ENCODE measurements around the gene NTRK2. TPM values are rescaled to one million over a fixed set of nuclear protein-coding genes. Genes with fewer than 3 reads are reported as not detected.

NTRK2 gene
- polyA plus RNA-seq, 1 donor (not counting 4 experiments of a cell fraction or from before 2014, with no cell fraction given): 0.08 TPM

DNA sequence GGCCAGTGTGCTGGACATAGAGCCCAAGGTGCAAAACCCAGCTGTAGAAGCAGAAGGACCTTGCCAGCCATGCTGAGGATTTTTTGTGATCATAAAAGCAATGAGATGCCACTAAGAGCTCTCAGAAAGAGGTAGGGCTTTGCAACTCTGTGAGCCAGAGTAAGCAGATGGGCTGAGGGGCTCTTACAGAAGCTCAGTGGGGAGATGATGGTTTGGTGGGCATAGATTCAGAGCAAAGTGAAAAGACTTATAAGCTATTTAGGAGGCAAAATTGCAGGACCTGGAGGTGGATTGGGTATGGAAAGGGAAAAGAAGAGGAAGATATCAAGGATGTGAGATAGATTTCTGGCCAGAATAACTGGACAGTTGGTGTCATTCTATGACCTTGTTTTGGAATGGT is 302.0 kb downstream of the NTRK2 start:
- Histone ChIP-seq H3K9me3 (ENCODE audit: control insufficient read depth, low read depth, low read length) (no peaks in the 10 kb centered on the region), H3K27ac (ENCODE audit: control insufficient read depth, insufficient read depth, low read length) (no peak overlapping the region), H3K4me2 (ENCODE audit: control insufficient read depth, extremely low read depth, insufficient read depth, low read depth, low read length) (no peak overlapping the region), H3K9me1 (ENCODE audit: control insufficient read depth, extremely low read depth, insufficient read depth, low read length) (no peaks in the 10 kb centered on the region), H3K4me1 (ENCODE audit: control insufficient read depth, extremely low read depth, insufficient read depth, low read length) (peaks cover 47% of the 10 kb centered on the region), H3K36me3 (ENCODE audit: control insufficient read depth in 2 of 2, extremely low read depth in 1 of 2, insufficient read depth in 2 of 2, low read length in 2 of 2) (no peaks in the 10 kb centered on the region), H3K4me3 (ENCODE audit: control insufficient read depth in 2 of 3, extremely low read depth in 1 of 3, insufficient read depth in 2 of 3, low read depth in 1 of 3, low read length in 3 of 3) (no peak overlapping the region), H2AFZ (ENCODE audit: control insufficient read depth, low read length) (no peak overlapping the region), H3K79me2 (ENCODE audit: control insufficient read depth, insufficient read depth, low read length) (no peaks in the 10 kb centered on the region), H4K20me1 (ENCODE audit: control insufficient read depth, extremely low read depth, insufficient read depth, low read length) (no peaks in the 10 kb centered on the region), H3K9ac (ENCODE audit: control insufficient read depth, extremely low read depth, insufficient read depth, low read length) (no peak overlapping the region), H3K27me3 (ENCODE audit: control insufficient read depth, extremely low read depth, insufficient read depth, low read length) (no peaks in the 10 kb centered on the region)
- no peak for FAIRE-seq
- TF ChIP-seq EZH2 (IDR thresholded peaks at IDR 0.05; ENCODE audit: low read length): no peak
- TF ChIP-seq, protein P1, sequence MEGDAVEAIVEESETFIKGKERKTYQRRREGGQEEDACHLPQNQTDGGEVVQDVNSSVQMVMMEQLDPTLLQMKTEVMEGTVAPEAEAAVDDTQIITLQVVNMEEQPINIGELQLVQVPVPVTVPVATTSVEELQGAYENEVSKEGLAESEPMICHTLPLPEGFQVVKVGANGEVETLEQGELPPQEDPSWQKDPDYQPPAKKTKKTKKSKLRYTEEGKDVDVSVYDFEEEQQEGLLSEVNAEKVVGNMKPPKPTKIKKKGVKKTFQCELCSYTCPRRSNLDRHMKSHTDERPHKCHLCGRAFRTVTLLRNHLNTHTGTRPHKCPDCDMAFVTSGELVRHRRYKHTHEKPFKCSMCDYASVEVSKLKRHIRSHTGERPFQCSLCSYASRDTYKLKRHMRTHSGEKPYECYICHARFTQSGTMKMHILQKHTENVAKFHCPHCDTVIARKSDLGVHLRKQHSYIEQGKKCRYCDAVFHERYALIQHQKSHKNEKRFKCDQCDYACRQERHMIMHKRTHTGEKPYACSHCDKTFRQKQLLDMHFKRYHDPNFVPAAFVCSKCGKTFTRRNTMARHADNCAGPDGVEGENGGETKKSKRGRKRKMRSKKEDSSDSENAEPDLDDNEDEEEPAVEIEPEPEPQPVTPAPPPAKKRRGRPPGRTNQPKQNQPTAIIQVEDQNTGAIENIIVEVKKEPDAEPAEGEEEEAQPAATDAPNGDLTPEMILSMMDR (optimal IDR thresholded peaks at IDR 0.05 in 1 of 3, IDR thresholded peaks at IDR 0.05 in 1 of 3, conservative IDR thresholded peaks at IDR 0.05 in 1 of 3; ENCODE audit: extremely low read depth in 1 of 3, insufficient read depth in 2 of 3, low read length in 3 of 3): no peak
- dilution Hi-C loops (cut with MboI; ENCODE audit: extremely low pct_ligation_motif_present, low sequenced_read_pairs): no loop called here
- DNase-seq (ENCODE audit: low read depth, low spot score): no peak

DNA sequence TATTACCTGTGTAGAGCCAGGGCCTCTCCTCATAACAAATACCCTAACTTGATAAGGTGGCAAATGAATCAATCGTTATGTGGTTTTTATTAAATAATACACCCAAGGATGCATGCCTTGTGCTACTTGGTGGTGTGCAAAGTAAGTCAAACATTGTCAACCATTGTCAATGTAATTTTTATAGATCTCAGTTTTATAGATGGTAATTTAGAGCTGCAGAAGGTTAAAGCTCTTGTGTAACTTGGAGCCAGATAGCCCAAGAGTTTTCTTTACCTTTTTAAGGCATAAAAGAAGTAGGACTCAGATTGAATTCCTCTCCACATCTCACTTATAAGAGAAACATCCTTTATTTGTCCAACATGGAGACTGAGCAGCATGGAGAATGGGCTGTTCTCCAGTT is 304.7 kb downstream of the NTRK2 start:
- Histone ChIP-seq H3K36me3 (ENCODE audit: control insufficient read depth in 2 of 2, extremely low read depth in 1 of 2, insufficient read depth in 2 of 2, low read length in 2 of 2) (no peaks in the 10 kb centered on the region), H3K9me3 (ENCODE audit: control insufficient read depth, low read depth, low read length) (no peaks in the 10 kb centered on the region), H4K20me1 (ENCODE audit: control insufficient read depth, extremely low read depth, insufficient read depth, low read length) (no peaks in the 10 kb centered on the region), H3K4me1 (ENCODE audit: control insufficient read depth, extremely low read depth, insufficient read depth, low read length) (peaks cover 23% of the 10 kb centered on the region), H3K27ac (ENCODE audit: control insufficient read depth, insufficient read depth, low read length) (no peak overlapping the region), H3K9ac (ENCODE audit: control insufficient read depth, extremely low read depth, insufficient read depth, low read length) (no peak overlapping the region), H3K79me2 (ENCODE audit: control insufficient read depth, insufficient read depth, low read length) (no peaks in the 10 kb centered on the region), H3K4me2 (ENCODE audit: control insufficient read depth, extremely low read depth, insufficient read depth, low read depth, low read length) (no peak overlapping the region), H2AFZ (ENCODE audit: control insufficient read depth, low read length) (no peak overlapping the region), H3K9me1 (ENCODE audit: control insufficient read depth, extremely low read depth, insufficient read depth, low read length) (no peaks in the 10 kb centered on the region), H3K27me3 (ENCODE audit: control insufficient read depth, extremely low read depth, insufficient read depth, low read length) (no peaks in the 10 kb centered on the region), H3K4me3 (ENCODE audit: control insufficient read depth in 2 of 3, extremely low read depth in 1 of 3, insufficient read depth in 2 of 3, low read depth in 1 of 3, low read length in 3 of 3) (no peak overlapping the region)
- dilution Hi-C loops (cut with MboI; ENCODE audit: extremely low pct_ligation_motif_present, low sequenced_read_pairs): no loop called here
- no peak for DNase-seq (ENCODE audit: low read depth, low spot score)
- FAIRE-seq: no peak
- no peak for TF ChIP-seq EZH2 (IDR thresholded peaks at IDR 0.05; ENCODE audit: low read length)
- TF ChIP-seq, protein P1 (optimal IDR thresholded peaks at IDR 0.05 in 1 of 3, IDR thresholded peaks at IDR 0.05 in 1 of 3, conservative IDR thresholded peaks at IDR 0.05 in 1 of 3; ENCODE audit: extremely low read depth in 1 of 3, insufficient read depth in 2 of 3, low read length in 3 of 3): no peak
